ENCODE measurements around the gene PRAF2.

Gene PRAF2

DNA sequence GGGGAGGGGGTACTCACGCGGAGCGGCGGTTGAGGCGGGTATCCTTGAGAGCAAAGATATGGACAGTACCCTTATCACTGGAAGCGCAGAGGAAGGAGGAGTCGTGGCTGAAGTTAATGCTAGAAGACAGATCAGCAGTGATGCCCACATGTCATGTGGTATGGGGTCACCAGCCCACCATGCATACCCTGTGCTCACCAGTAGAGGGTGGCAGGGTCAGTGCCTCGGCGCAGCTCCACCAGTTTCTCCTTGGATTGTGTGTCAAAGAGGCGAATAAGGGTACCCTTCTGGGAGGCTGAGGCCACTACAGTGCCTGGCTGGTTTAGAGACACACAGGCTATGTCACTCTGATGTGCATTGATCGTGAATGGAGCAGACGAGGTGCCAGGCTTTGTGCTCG, 1.5 kb upstream of the PRAF2 start:
- DNase-seq (ENCODE audit: low read depth, low spot score): no peak
- Histone ChIP-seq H3K4me3 (ENCODE audit: low read length) (no peak overlapping the region), H3K36me3 (ENCODE audit: control insufficient read depth, insufficient read depth, low read length) (no peaks in the 10 kb centered on the region; the same call in 1 of the 2 replicates), H3K27me3 (ENCODE audit: control insufficient read depth, insufficient read depth, low read length) (no peaks in the 10 kb centered on the region), H3K27ac (ENCODE audit: low read length) (no peak overlapping the region), H3K9me3 (ENCODE audit: control insufficient read depth, insufficient read depth, low read length) (no peaks in the 10 kb centered on the region), H3K4me1 (ENCODE audit: control insufficient read depth, insufficient read depth, low read length) (no peaks in the 10 kb centered on the region)
- WGBS (ENCODE audit: insufficient coverage, insufficient read length): no CpG with 5 or more reads among the region's 13 CpGs

DNA sequence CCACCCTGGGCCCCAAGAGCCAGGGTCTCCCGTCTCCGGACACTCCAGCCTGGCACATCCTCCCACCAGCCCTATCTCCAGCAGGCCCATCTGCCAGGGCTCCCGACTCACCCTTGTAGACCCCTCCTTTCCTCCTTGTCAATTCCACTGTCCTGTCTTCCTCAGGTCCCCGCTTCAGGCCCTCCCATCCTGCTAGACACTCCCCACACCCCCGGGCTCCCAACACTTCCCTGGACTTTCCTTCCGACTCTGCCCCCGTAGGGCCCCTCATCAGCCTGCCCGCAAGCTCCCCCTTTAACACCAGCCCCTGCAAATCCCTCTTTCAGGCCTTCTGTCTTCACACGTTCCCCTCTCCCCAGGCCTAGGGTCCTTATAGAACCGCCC, 1.1 kb downstream of the PRAF2 start:
- DNase-seq (ENCODE audit: low read depth, low spot score): no peak
- Histone ChIP-seq H3K27me3 (ENCODE audit: control insufficient read depth, insufficient read depth, low read length) (no peaks in the 10 kb centered on the region), H3K9me3 (ENCODE audit: control insufficient read depth, insufficient read depth, low read length) (no peaks in the 10 kb centered on the region), H3K36me3 (ENCODE audit: control insufficient read depth, insufficient read depth, low read length) (no peaks in the 10 kb centered on the region; the same call in none of the 2 replicates), H3K27ac (ENCODE audit: low read length) (no peak overlapping the region), H3K4me3 (ENCODE audit: low read length) (no peak overlapping the region), H3K4me1 (ENCODE audit: control insufficient read depth, insufficient read depth, low read length) (no peaks in the 10 kb centered on the region)
- WGBS (ENCODE audit: insufficient coverage, insufficient read length): no CpG with 5 or more reads among the region's 10 CpGs

DNA sequence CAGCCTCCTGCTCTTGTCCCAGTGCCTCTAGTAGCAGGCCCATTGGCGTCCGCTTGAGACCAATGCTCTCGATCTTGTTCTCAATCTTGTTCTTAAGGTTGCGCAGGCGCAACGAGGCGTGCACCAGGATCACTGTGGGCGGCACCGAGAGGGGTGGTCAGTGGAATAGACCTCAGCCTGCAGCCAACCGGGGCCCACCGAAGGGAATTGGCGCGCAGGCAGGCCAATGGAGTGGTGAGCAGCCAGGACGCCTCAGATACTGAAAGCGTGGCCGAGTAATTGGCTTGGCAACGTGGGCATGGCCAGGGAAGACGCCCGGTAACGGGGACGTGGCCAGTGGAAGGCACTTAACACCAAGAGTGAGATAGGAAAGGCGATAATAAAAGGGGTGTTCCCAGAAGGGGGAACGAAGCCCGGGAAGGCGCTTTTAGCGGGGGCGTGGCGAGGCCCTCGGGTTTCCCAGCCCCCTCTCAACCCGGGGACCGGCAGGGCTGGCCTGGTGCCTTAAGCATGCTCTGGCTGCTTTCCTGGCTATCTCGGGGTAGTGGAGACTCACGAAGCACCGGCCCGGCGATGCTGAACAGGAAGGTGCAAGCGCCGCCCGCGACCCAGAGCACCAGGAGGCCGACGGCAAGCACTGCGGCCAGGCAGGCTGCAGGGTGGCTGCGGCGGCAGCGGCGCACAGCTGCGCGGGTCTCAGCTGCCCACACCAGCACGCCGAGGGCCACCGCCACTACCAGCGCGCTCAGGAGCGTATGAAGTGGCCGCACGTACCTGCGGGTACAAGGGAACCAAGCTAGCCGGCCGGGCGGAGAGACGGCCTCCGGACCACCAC, 1.7 kb downstream of the PRAF2 start:
- Histone ChIP-seq H3K4me1 (ENCODE audit: control insufficient read depth, insufficient read depth, low read length) (no peaks in the 10 kb centered on the region), H3K4me3 (ENCODE audit: low read length) (no peak overlapping the region), H3K36me3 (ENCODE audit: control insufficient read depth, insufficient read depth, low read length) (peaks cover 4% of the 10 kb centered on the region), H3K9me3 (ENCODE audit: control insufficient read depth, insufficient read depth, low read length) (no peaks in the 10 kb centered on the region), H3K27ac (ENCODE audit: low read length) (no peak overlapping the region), H3K27me3 (ENCODE audit: control insufficient read depth, insufficient read depth, low read length) (no peaks in the 10 kb centered on the region)
- DNase-seq (ENCODE audit: low read depth, low spot score): no peak
- whole genome bisulfite sequencing (ENCODE audit: insufficient coverage, insufficient read length): no CpG with 5 or more reads among the region's 63 CpGs

DNA sequence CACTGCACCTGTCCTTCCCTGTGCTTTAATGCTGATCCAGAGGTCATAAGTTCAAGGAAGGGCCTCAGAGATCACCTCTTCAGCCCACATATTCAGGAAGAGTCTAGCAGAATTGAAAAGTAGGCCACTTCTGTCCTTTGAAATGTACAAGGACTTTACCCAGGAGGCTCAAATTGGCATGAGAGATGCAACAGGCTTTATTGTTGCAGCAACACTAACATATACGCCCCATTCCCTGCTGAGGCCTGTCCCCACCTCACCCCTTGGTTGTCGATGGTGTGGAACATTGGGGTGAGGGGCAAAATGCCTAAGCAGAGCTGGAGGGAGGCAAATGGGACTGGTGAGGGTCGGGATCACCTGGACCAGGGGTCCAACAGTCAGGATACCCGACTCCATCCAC, 2.8 kb downstream of the PRAF2 start:
- DNase-seq (ENCODE audit: low read depth, low spot score): no peak
- no CpG with 5 or more reads among the region's 4 CpGs for WGBS (ENCODE audit: insufficient coverage, insufficient read length)
- no peaks in the 10 kb centered on the region for H3K9me3 ChIP-seq (ENCODE audit: control insufficient read depth, insufficient read depth, low read length)
- H3K36me3 ChIP-seq (ENCODE audit: control insufficient read depth, insufficient read depth, low read length): peaks cover 4% of the 10 kb centered on the region
- H3K4me1 ChIP-seq (ENCODE audit: control insufficient read depth, insufficient read depth, low read length): no peaks in the 10 kb centered on the region
- no peaks in the 10 kb centered on the region for H3K27me3 ChIP-seq (ENCODE audit: control insufficient read depth, insufficient read depth, low read length)
- no peak overlapping the region for H3K27ac ChIP-seq (ENCODE audit: low read length)
- H3K4me3 ChIP-seq (ENCODE audit: low read length): no peak overlapping the region

DNA sequence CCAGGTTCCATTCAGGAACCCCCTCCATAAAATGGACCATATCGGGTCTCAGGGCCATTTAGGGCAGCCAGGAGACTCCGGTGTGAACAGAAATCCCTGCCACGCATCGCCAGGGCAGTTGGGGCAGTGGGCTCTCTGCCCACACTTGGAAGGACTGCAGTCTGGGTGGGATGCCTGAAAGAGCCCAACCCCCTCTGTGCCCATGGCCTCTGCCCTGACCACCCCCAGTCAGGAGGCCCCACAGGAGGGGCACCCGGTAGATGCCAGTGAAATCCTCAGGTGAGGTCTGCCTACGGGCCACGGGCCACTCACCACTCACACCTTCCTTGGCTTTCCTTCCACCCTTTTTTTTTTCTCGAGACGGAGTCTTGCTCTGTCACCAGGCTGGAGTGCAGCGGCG, 4.8 kb downstream of the PRAF2 start:
- Histone ChIP-seq H3K4me1 (ENCODE audit: control insufficient read depth, insufficient read depth, low read length) (no peaks in the 10 kb centered on the region), H3K9me3 (ENCODE audit: control insufficient read depth, insufficient read depth, low read length) (no peaks in the 10 kb centered on the region), H3K27ac (ENCODE audit: low read length) (no peak overlapping the region), H3K36me3 (ENCODE audit: control insufficient read depth, insufficient read depth, low read length) (peaks cover 8% of the 10 kb centered on the region), H3K4me3 (ENCODE audit: low read length) (no peak overlapping the region), H3K27me3 (ENCODE audit: control insufficient read depth, insufficient read depth, low read length) (no peaks in the 10 kb centered on the region)
- DNase-seq (ENCODE audit: low read depth, low spot score): no peak
- no CpG with 5 or more reads among the region's 11 CpGs for WGBS (ENCODE audit: insufficient coverage, insufficient read length)

GRCh38 chrX:49067285-49068120, 6.3 kb downstream of the PRAF2 start:
- Histone ChIP-seq H3K9me3 (ENCODE audit: control insufficient read depth, insufficient read depth, low read length) (no peaks in the 10 kb centered on the region), H3K27ac (ENCODE audit: low read length) (no peak overlapping the region), H3K4me3 (ENCODE audit: low read length) (no peak overlapping the region), H3K4me1 (ENCODE audit: control insufficient read depth, insufficient read depth, low read length) (no peaks in the 10 kb centered on the region), H3K36me3 (ENCODE audit: control insufficient read depth, insufficient read depth, low read length) (peaks cover 8% of the 10 kb centered on the region), H3K27me3 (ENCODE audit: control insufficient read depth, insufficient read depth, low read length) (no peaks in the 10 kb centered on the region)
- WGBS (ENCODE audit: insufficient coverage, insufficient read length): no CpG with 5 or more reads among the region's 41 CpGs
- no peak for DNase-seq (ENCODE audit: low read depth, low spot score)

- Histone ChIP-seq H3K27ac (ENCODE audit: low read length) (no peak overlapping the region), H3K27me3 (ENCODE audit: control insufficient read depth, insufficient read depth, low read length) (no peaks in the 10 kb centered on the region), H3K4me3 (ENCODE audit: low read length) (no peak overlapping the region), H3K4me1 (ENCODE audit: control insufficient read depth, insufficient read depth, low read length) (no peaks in the 10 kb centered on the region), H3K36me3 (ENCODE audit: control insufficient read depth, insufficient read depth, low read length) (peaks cover 8% of the 10 kb centered on the region), H3K9me3 (ENCODE audit: control insufficient read depth, insufficient read depth, low read length) (no peaks in the 10 kb centered on the region)
- DNase-seq (ENCODE audit: low read depth, low spot score): no peak
- WGBS (ENCODE audit: insufficient coverage, insufficient read length): no CpG with 5 or more reads among the region's 9 CpGs
Observed at GRCh38 chrX:49066690-49067089, 7.1 kb downstream of the PRAF2 start.

- Histone ChIP-seq H3K9me3 (ENCODE audit: control insufficient read depth, insufficient read depth, low read length) (no peaks in the 10 kb centered on the region), H3K27me3 (ENCODE audit: control insufficient read depth, insufficient read depth, low read length) (no peaks in the 10 kb centered on the region), H3K36me3 (ENCODE audit: control insufficient read depth, insufficient read depth, low read length) (peaks cover 8% of the 10 kb centered on the region), H3K4me3 (ENCODE audit: low read length) (no peak overlapping the region), H3K4me1 (ENCODE audit: control insufficient read depth, insufficient read depth, low read length) (no peaks in the 10 kb centered on the region), H3K27ac (ENCODE audit: low read length) (no peak overlapping the region)
- WGBS (ENCODE audit: insufficient coverage, insufficient read length): no CpG with 5 or more reads among the region's 2 CpGs
- no peak for DNase-seq (ENCODE audit: low read depth, low spot score)
Observed at GRCh38 chrX:49066278-49066677, 7.5 kb downstream of the PRAF2 start.

DNA sequence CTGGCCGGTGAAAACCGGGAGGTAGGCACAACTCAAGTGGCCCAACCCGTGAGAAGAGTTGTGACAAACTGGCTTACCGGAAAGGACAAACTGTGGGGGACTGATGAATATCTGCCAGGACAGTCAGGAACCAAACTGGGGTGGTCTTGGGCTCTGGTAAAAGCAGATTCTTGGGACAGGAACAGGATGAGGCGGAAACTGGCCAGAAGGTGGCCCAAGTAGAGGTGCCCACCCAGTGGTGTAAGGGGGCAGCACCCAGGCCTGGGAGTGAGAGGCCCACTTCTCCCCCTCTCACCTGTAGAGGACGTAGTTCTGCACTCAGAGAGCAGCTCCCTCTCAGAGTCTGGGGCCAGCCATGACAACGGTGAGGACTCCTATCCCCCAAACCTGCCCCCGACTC, 9.1 kb downstream of the PRAF2 start:
- no peak overlapping the region for H3K4me3 ChIP-seq (ENCODE audit: low read length)
- no CpG with 5 or more reads among the region's 8 CpGs for WGBS (ENCODE audit: insufficient coverage, insufficient read length)

GRCh38 chrX:49064303-49064702, 9.5 kb downstream of the PRAF2 start:
- H3K9me3 ChIP-seq (ENCODE audit: control insufficient read depth, insufficient read depth, low read length): no peaks in the 10 kb centered on the region
- peaks cover 8% of the 10 kb centered on the region for H3K36me3 ChIP-seq (ENCODE audit: control insufficient read depth, insufficient read depth, low read length)
- 0 out of 2 replicates have a peak, but pooled peaks cover 2% of the 10 kb centered on the region for H3K4me1 ChIP-seq (ENCODE audit: control insufficient read depth, insufficient read depth, low read length)
- no CpG with 5 or more reads among the region's 20 CpGs for WGBS (ENCODE audit: insufficient coverage, insufficient read length)
- H3K27me3 ChIP-seq (ENCODE audit: control insufficient read depth, insufficient read depth, low read length): no peaks in the 10 kb centered on the region
- no peak overlapping the region for H3K27ac ChIP-seq (ENCODE audit: low read length)
- no peak for DNase-seq (ENCODE audit: low read depth, low spot score)
- H3K4me3 ChIP-seq (ENCODE audit: low read length): no peak overlapping the region

More for the DNA sequence above, 9.1 kb downstream of the PRAF2 start:
- Histone ChIP-seq H3K9me3 (ENCODE audit: control insufficient read depth, insufficient read depth, low read length) (no peaks in the 10 kb centered on the region), H3K27ac (ENCODE audit: low read length) (no peak overlapping the region), H3K4me1 (ENCODE audit: control insufficient read depth, insufficient read depth, low read length) (0 out of 2 replicates have a peak, but pooled peaks cover 2% of the 10 kb centered on the region), H3K27me3 (ENCODE audit: control insufficient read depth, insufficient read depth, low read length) (no peaks in the 10 kb centered on the region), H3K36me3 (ENCODE audit: control insufficient read depth, insufficient read depth, low read length) (peaks cover 8% of the 10 kb centered on the region)
- no peak for DNase-seq (ENCODE audit: low read depth, low spot score)
